Right renal pelvis (tissue), 4 donors: Measurements from ENCODE around the gene CCR3. TPM values are rescaled to one million over a fixed set of nuclear protein-coding genes. Genes with fewer than 3 reads are reported as not detected.

Experiments
- DNase-seq, 4 donors: peaks; one replicate each; pipeline ENCODE4 v3.0.0-alpha.2; 2013; ENCODE audit warnings: low read depth in 4 of 4, low spot score in 3 of 4, missing footprints in 1 of 4
- polyA plus RNA-seq, 4 donors: library from polyadenylated mRNA; unstranded; fragments of 120-200 nt; gene quantifications; one replicate each; pipeline ENCODE4 v1.2.1, GENCODE V29; 2013; ENCODE audit not compliant: insufficient read length in 4 of 4

CCR3 gene
- polyA plus RNA-seq, 4 donors: not detected

DNA sequence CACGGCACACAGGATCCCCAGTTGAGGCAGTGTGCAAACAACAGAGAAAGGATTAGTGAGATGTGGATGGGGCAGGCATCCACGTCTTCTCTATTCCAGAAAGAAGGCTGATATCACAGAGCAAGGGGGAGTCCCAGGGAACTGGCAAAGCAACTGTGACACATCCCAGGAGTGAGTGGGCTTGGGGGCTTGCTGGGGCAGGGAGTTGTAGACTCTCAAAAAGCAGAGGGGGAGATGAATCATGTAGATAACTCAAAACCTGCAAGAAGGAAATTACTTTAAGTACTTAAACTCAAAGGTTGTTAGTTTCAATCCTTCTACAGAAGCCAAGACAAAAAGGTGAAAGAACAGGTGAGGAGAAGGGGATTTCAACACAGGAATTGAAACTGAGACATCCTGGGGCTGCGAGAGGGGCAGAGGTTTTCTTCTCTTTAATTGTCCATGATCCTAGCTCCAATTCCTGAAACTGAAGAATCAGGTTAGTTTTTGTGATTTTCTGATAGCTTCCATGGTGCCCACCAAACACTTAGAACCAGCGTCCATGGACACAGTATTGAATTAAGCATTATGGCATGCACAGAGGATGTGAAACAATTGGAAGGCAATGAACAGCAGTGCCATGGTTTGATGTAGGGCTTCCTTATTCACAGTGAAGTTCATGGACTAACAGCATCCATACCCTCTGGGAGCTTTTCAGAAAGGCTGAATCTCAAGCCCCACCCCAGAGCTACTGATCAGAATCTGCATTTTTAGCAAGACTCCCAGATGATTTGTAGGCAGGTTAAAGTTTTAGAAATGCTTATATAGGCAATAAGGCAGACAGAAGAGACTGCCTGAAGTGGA lies 52.0 kb downstream of the CCR3 start:
- DNase-seq: no peak

DNA sequence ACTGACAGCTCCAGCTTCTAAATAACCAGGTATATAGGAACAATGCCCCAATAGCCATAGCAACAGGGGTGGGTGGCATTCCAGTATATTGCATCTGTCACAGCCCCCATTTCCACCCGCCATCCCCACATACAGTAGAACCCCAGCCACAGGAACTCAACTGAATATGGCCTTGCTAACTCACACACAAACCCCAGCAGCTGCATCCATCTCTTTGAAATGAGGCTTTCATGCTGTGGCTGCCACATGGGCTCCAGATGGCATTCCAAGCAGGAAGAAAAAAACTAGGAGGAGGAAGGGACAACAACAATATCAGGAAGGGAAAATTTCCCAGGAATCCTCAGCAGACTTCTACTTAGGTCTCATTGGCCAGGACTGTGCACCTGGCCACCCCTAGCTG lies 54.6 kb downstream of the CCR3 start:
- no peak for DNase-seq

DNA sequence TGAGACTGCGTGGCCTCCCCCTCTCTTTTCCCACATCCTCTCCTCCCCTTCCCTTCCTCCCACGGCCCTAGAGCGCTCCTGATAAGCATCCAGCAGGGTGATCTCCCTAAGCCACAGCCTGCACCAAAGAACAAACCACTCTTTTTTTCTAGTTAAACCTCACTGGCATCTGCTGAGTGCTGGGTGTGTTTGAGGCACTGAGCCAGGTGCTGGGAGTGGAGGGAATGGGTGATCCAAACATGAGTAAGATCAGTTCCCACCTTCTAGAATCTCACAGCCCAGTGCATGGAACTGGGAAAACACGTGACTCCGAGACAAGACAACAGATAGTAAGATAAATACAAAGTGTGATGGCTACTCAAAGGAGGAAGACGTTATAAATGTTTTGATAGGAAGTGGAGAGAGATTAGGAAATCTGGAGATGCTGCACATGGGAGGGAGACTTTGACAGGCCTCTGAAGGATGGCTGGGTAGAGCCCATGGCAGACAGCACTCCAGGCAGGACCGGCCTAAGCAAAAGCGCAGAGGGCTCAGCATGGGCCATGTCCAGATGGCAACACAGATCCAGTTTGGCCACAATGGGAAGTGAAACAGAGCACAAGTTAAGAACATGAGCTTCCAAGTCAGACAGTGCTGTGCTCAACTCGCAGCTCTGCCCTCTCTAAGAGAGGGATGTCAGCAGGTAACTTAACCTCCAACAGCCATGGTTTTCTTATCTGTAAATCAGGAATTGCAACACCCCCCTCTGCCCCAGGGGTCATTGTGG lies 55.6 kb downstream of the CCR3 start:
- no peak for DNase-seq

DNA sequence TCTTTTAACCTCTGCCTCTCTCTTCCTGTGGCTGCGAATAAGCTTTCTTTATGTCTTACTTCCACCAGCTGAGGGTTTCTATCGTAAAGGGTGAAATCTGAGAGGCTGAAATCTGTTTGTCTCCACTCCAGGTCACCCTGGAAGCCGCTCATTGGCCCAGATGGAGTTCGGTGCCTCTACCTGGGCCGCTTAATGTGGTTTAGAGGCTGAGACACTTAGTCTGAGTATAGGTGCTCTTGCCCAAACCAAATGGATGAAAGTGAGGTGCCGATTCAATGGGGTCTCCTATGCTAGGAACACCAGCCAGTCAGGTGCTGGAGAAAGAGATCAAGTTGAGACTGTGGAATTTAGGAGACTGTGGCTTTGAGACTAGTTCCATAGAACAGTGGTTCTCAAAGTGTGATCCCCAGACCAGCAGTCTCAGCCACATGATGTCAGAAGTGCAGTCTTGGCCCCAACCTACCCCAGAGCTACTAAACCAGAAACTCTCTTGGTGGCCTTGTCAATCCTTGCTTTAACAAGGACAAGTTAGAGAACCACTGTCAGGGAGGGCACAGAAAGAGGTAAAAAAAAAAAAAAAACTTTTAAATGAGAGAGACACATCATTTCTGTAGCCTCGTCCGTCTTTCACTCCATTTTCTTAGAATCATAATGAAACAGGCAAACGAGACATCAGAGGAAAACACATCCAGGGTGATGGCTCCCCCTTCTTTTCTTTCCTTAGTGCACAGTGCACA lies 56.8 kb downstream of the CCR3 start:
- no peak for DNase-seq

DNA sequence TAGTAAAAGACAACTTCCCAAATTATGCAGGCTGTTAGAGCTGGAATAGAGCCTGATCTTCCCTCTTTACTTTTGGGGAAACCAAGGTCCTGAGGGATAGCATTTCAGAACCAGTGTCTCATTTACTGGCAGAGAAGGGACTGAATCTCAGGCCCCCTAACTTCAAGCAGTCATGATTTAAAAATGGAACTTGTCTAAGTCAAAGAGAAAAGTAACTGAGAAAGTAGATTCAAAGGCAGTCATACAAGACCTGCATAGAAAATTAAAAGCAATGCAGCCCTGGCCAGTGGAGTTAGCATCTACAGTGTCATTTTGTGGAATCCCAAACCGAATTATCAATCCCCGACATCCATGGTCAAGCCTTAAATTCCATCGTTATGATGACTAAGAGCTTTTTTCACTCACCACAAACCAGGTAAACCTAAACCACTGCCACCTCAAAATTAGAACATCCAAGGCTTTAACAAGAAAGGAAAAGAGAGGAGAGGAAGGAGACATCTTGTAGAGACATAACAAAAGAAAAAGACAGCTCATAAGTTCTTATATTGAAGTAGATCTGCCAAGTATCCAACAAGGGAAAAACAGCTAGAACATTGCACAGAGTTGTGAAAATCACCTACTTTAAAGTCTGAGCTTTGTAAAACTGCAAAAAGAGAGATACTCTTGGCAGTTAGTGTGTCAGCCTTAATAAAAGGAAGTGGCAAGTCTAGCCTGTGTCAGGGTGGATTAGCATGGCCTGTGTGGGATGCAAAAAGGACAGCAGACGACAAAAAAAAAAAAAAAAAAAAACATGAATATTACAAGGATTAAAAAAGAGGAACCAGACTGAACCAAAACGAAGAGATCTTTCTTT lies 57.6 kb downstream of the CCR3 start:
- no peak for DNase-seq

DNA sequence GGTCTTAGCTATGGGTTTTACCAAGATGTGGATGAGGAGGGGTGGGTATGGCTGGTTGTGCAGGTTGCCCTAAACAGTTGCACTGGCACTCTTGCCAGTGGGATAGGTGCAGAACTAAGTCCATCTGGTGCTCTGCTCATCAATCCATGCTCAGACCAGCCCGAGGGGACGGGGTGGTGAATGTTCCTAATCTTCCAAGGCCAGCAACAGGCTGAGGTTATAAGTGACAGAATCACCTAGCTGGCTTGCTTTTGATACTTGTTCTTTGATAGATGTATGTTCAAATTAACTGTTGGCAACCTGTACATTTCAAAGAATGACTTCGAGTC lies 58.2 kb downstream of the CCR3 start:
- DNase-seq: no peak

DNA sequence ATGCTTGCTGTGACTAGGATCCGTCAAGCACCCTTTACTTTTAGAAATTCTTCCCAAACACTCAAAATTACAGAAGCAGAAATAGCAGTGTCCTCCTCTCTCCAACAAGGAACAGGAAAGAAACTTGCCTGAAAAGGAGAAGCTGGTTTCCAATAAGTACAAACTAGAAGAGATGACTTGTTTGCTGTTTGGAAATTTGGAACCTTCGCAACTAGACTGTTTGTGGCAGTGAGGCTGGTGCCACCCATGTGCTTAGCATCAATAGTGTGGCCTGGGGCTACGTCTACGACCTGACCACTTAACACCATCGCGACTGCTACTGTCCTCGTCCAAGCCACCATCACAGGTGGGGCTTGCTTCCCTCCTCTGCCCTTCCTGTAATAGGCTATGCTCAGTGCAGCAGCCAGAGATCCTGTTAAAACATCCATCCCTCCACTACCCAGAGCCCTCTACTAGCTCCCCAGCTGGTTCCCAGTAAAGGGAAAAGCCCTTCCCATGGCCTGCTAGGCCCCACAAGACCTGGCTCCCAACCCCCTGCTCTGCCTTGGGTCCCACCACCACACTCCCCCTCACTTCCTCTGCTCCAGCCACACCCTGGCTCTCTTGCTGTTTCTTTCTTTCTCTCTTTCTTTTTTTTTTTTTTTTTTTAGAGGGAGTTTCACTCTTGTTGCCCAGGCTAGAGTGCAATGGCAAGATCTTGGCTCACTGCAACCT lies 59.0 kb downstream of the CCR3 start:
- no peak for DNase-seq

DNA sequence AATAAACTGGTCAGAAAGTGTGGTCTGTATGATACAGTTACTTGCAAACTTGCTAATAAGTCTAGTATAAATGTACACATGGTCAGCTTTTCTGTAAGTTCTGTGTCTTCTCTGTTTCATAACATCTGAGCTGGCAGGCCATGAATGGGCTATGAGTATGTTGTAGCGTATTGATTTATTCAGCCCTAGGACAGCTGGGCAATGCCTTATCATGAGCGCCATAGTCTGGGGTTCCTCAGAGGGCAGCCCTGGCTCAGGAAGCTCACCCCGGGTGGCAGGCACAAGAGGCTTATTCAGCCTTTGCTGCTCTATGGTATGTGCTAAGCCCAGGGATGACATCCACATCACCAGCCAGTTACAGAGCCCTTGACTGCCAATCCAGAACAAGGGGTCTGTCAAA lies 61.0 kb downstream of the CCR3 start:
- DNase-seq: no peak

DNA sequence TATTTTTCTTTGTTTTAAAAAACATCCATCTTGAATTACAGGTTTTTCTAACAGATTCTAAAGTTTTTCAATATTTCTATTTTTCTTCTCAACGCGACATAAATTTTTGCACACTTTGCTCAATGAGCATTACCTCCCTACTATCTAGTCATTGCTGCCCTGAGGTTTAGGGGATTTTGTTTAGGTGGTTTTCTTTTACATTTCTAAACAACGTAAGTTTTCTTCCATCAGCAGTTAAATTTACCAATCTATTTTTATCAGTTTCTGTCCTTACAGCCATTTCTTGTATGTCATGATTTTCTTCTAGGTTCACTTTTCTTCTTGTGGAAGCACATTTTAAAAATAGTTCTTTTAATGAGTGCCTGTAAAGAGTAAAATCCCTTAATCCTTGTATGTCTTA lies 62.5 kb downstream of the CCR3 start:
- no peak for DNase-seq

DNA sequence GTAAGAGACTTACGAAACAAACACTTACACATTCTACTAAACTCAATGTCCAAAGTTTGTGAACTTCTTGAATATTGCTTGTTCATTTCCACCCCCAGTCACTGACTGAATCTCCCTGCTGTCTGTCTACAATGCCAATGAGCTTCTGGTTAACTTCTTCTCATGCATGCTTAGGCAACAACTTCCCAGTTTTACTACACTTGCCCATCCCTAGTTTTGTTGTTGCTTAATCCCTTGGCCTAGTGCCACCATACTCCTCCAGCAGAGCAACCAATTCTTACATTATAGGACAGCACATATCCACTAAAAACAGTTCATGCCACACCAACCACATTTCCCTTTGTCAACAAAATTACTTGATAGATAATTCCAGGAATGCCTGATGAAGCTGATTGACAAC lies 70.7 kb downstream of the CCR3 start:
- no peak for DNase-seq

DNA sequence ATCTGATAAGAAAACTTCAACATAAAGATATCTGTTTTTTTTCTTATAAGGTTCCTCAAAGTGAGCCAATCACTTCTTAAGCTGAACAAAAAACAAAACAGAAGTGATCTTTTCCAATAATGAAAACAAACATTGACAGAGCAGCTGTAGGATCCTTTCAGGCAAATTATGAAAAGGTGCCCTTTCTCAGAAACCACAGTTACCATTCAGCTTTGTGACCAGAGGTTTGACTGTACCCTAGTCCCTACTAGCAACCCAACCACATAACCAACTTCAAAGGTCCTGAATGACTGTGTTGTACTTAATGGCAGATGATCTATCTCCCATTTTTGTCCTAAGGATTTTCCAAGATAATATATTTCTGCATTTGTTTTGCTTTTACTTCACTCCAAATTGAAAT lies 72.3 kb downstream of the CCR3 start:
- no peak for DNase-seq

DNA sequence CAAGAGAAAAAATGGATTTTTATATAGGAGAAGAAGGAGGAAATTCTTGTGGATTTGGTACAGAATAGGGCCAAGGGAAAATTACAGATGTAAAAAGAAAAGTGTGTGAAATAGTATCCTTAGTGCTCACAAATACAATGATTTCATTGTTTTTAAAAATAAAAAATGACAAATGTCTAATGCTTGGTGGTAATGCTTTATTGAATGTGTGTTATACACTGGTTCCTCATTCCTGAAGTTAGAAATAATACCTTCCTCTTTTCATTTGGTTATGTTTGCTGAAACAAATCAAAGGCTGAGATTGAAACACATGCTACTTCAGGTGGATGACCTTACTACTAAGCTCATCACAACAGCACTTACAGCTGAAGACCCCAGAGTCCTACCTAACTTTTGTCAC lies 73.9 kb downstream of the CCR3 start:
- DNase-seq: no peak

Other genes with a start within 250 kb of the CCR3 start
- gene FYCO1, start 246.6 kb upstream of the CCR3 start, polyA plus RNA-seq: 10 to 100 TPM; 17.5 to 22.0 (median 19.2) TPM
- gene XCR1, start 215.0 kb upstream of the CCR3 start, polyA plus RNA-seq: under 1 TPM; 0.06 to 0.53 (median 0.33) TPM
- 1 to 10 TPM; 1.5 to 3.0 (median 2.5) TPM for gene CCR1, start 34.1 kb upstream of the CCR3 start, polyA plus RNA-seq
- 1 to 10 TPM in 3 of 4 donors, under 1 TPM in 1; 0.58 to 2.1 (median 1.8) TPM for gene CCR2, start 111.7 kb downstream of the CCR3 start, polyA plus RNA-seq
- under 1 TPM; 0.16 to 0.68 (median 0.45) TPM for gene CCR5, start 128.5 kb downstream of the CCR3 start, polyA plus RNA-seq
- 1 to 10 TPM in 3 of 4 donors, under 1 TPM in 1; 1.00 to 1.2 (median 1.1) TPM for gene CCRL2, start 164.8 kb downstream of the CCR3 start, polyA plus RNA-seq
- 1 to 10 TPM; 2.1 to 3.4 (median 3.1) TPM for gene LTF, start 222.4 kb downstream of the CCR3 start, polyA plus RNA-seq